HCT116 (cell line): ENCODE data around the gene MAST4. TPM values are rescaled to one million over a fixed set of nuclear protein-coding genes. Genes with fewer than 3 reads are reported as not detected.
A peak's percentile ranks its signal among the peaks of the same experiment; 100 is the strongest.

ENCODE experiments used
- ATAC-seq: fragments of 200-7000 bp; cut with Tn5 transposase; 2 replicates; pipeline ENCODE4 v1.9.1; 2020; ENCODE audit warnings: mild to moderate bottlenecking, moderate library complexity
- BruUV-seq: library from RNA; stranded (reverse); fragments of 400-500 nt; replicated peaks from 2 replicates; lab custom pipeline; 2021; lab: Mats Ljungman, UMichigan
- CTCF ChIA-PET: fragments of 300-600 bp; sonication (Branson Sonifier 250); formaldehyde crosslinking; loops from one replicate; lab custom pipeline; 2021; ENCODE audit warnings: antibody characterized with exemption; lab: Charles Lee
- POLR2A ChIA-PET: fragments of 300-600, 350-600 bp; sonication (Branson Sonifier 250); formaldehyde crosslinking; loops from one replicate; lab custom pipeline; 2021; ENCODE audit warnings: antibody characterized with exemption; lab: Charles Lee
- RAD21 ChIA-PET, 2 experiments: fragments of 300-600 bp; sonication (Branson Sonifier 250); formaldehyde crosslinking; loops; one replicate each; lab custom pipeline; 2023; ENCODE audit warnings: low total read pairs in 2 of 2; ENCODE audit not compliant: uncharacterized antibody in 2 of 2, unreplicated experiment in 2 of 2, low non-redundant PET in 1 of 2; lab: Charles Lee
- DNase-seq: peaks from one replicate; pipeline ENCODE4 v3.0.0-alpha.2; 2010; ENCODE audit warnings: low read depth, low spot score
- H2AFZ ChIP-seq: fragments of 200-600 bp; shearing (Covaris generic), sonication (generic); 2 replicates; pipeline ENCODE4 v1.6.1; 2017; ENCODE audit warnings: low read depth, mixed run types, mixed read lengths, antibody characterized with exemption, low read length; ENCODE audit not compliant: poor library complexity, severe bottlenecking
- H3K27ac ChIP-seq: 2 replicates; pipeline ENCODE4 v1.5.1; 2012; ENCODE audit warnings: low read depth, low read length
- H3K27me3 ChIP-seq: fragments of 200-600 bp; sonication (generic); 2 replicates; pipeline ENCODE4 v1.6.1; 2016; ENCODE audit warnings: mixed run types, low read length, mixed read lengths; ENCODE audit not compliant: insufficient read depth
- H3K36me3 ChIP-seq, 2 experiments: fragments of 200-500 bp in 1 of 2; fragments of 200-600 bp in 1 of 2; sonication (Bioruptor generic) in 1 of 2; sonication (generic) in 1 of 2; 2 replicates each; pipeline versions ENCODE4 v1.5.1 to v1.6.1; 2014 to 2016; ENCODE audit warnings: low read length in 2 of 2, inconsistent platforms in 1 of 2, mixed read lengths in 1 of 2, mixed run types in 1 of 2; ENCODE audit not compliant: insufficient read depth in 2 of 2, control insufficient read depth in 1 of 2
- H3K4me1 ChIP-seq, 2 experiments: fragments of 200-600 bp in 1 of 2; sonication (generic) in 1 of 2; 2 replicates each; pipeline versions ENCODE4 v1.5.1 to v1.6.1; 2012 to 2017; ENCODE audit warnings: low read length in 2 of 2, inconsistent platforms in 1 of 2, mild to moderate bottlenecking in 1 of 2, mixed read lengths in 1 of 2, mixed run types in 1 of 2, moderate library complexity in 1 of 2; ENCODE audit not compliant: insufficient read depth in 2 of 2, control insufficient read depth in 1 of 2
- H3K4me2 ChIP-seq: fragments of 200-600 bp; sonication (generic); 2 replicates; pipeline ENCODE4 v1.6.1; 2017; ENCODE audit warnings: mixed run types, low read length, mixed read lengths
- H3K4me3 ChIP-seq, 2 experiments: fragments of 200-600 bp in 1 of 2; sonication (generic) in 1 of 2; replicated peaks in 1 of 2; 2 replicates each; pipeline ENCODE4 v1.5.1; 2011 to 2016; ENCODE audit warnings: low read length in 2 of 2, control low read depth in 1 of 2, low read depth in 1 of 2, mild to moderate bottlenecking in 1 of 2, mixed read lengths in 1 of 2, mixed run types in 1 of 2
- H3K79me2 ChIP-seq: fragments of 200-600 bp; sonication (generic); 2 replicates; pipeline ENCODE4 v1.6.1; 2017; ENCODE audit warnings: mild to moderate bottlenecking, mixed run types, low read length, moderate library complexity, mixed read lengths; ENCODE audit not compliant: insufficient read depth
- H3K9ac ChIP-seq: fragments of 200-600 bp; sonication (generic); 2 replicates; pipeline ENCODE4 v1.6.1; 2016; ENCODE audit warnings: low read length, mixed read lengths
- H3K9me2 ChIP-seq: fragments of 200-600 bp; sonication (generic), shearing (Covaris generic); 2 replicates; pipeline ENCODE4 v1.6.1; 2017; ENCODE audit warnings: mixed run types, mild to moderate bottlenecking, moderate library complexity; ENCODE audit not compliant: insufficient read depth
- H3K9me3 ChIP-seq, 2 experiments: fragments of 200-500 bp in 1 of 2; fragments of 200-600 bp in 1 of 2; sonication (Bioruptor generic) in 1 of 2; sonication (generic) in 1 of 2; 2 replicates each; pipeline ENCODE4 v1.6.1; 2014 to 2017; ENCODE audit warnings: low read length in 2 of 2, mixed read lengths in 2 of 2, inconsistent platforms in 1 of 2, low read depth in 1 of 2, mild to moderate bottlenecking in 1 of 2, mixed run types in 1 of 2, moderate library complexity in 1 of 2; ENCODE audit not compliant: control insufficient read depth in 1 of 2, insufficient read depth in 1 of 2
- H4K20me1 ChIP-seq: fragments of 200-600 bp; sonication (generic), shearing (Covaris generic); 2 replicates; pipeline ENCODE4 v1.6.1; 2017; ENCODE audit warnings: mixed run types, mild to moderate bottlenecking, moderate library complexity; ENCODE audit not compliant: insufficient read depth
- ATF3 ChIP-seq: IDR thresholded peaks from 2 replicates; pipeline ENCODE4 v1.6.1; 2012
- JUND ChIP-seq: IDR thresholded peaks from 2 replicates; pipeline ENCODE4 v1.6.1; 2012
- MAX ChIP-seq: IDR thresholded peaks from 2 replicates; pipeline ENCODE4 v1.6.1; 2012
- SP1 ChIP-seq: IDR thresholded peaks from 2 replicates; pipeline ENCODE4 v1.6.1; 2012; ENCODE audit warnings: low read depth
- SRF ChIP-seq: IDR thresholded peaks from 2 replicates; pipeline ENCODE4 v1.6.1; 2012; ENCODE audit warnings: low read depth
- TCF7L2 ChIP-seq: IDR thresholded peaks from 2 replicates; pipeline ENCODE4 v1.7.0; 2011; ENCODE audit warnings: borderline replicate concordance, inconsistent platforms; ENCODE audit not compliant: insufficient read depth, insufficient read length; ENCODE audit errors: extremely low read depth
- ZBTB33 ChIP-seq: IDR thresholded peaks from 2 replicates; pipeline ENCODE4 v1.6.1; 2011; ENCODE audit warnings: mild to moderate bottlenecking, low read length, moderate library complexity; ENCODE audit not compliant: insufficient replicate concordance; ENCODE audit errors: extremely low read depth
- ZFX ChIP-seq: fragments of 450-650 bp; IDR thresholded peaks from 2 replicates; pipeline ENCODE4 v1.6.1; 2017
- intact Hi-C: fragments of 100-400 bp; cut with micrococcal nuclease; formaldehyde crosslinking; loops from 2 replicates; pipeline ENCODE4 v1.10.0; 2022
- total RNA-seq: library from RNA; stranded (reverse); gene quantifications from one replicate; pipeline ENCODE4 v1.2.1, GENCODE V29; 2021; ENCODE audit not compliant: unreplicated experiment

MAST4 gene
- total RNA-seq, 1 experiment from 2014 or later = 1.1 TPM

- Histone ChIP-seq H3K9me3 (no peaks in the 10 kb centered on the region), H4K20me1 (no peaks in the 10 kb centered on the region), H3K4me2 (peak overlapping the region; percentile 53; the same call in 1 of the 2 replicates), H3K79me2 (no peaks in the 10 kb centered on the region), H3K36me3 (no peaks in the 10 kb centered on the region), H3K9me2 (no peaks in the 10 kb centered on the region), H3K27me3 (no peaks in the 10 kb centered on the region), H3K27ac (no peak overlapping the region), H3K4me3 (no peak overlapping the region), H3K4me1 (peaks cover 2 to 43% of the 10 kb centered on the region in 2 experiments), H3K9ac (no peak overlapping the region), H2AFZ (no peak overlapping the region)
- no peak for DNase-seq
- POLR2A ChIA-PET = no interaction called here
- no TSS peak for BruUV-seq
- no peak for ATAC-seq
- CTCF ChIA-PET = interaction anchor here (0.8 to 1.0 kb wide), 2 partner anchors 40 to 1048 kb away, joined by 3 to 4 read pairs; no protein-coding TSS in a partner anchor
- TF ChIP-seq MAX (no peak), JUND (no peak), SP1 (no peak), ZFX (no peak), ZBTB33 (no peak), SRF (no peak), ATF3 (no peak), TCF7L2 (no peak)
- RAD21 ChIA-PET = no interaction called here
- intact Hi-C loops = loop anchor here (5.0 to 10.0 kb wide), 4 partner anchors 204 to 901 kb away; no protein-coding TSS in a partner anchor
Observed at GRCh38 chr5:67205981-67206380, 609.8 kb downstream of the MAST4 start.
